ENCODE results near the gene SYNC. TPM values are rescaled to one million over a fixed set of nuclear protein-coding genes. Genes with fewer than 3 reads are reported as not detected.
A peak's percentile ranks its signal among the peaks of the same experiment; 100 is the strongest.
"Not testable (repeated sequence)": the region's sequence is repeated elsewhere in the genome, so short reads cannot be mapped to it uniquely, and the experiment has no call there.

Gene SYNC
- total RNA-seq, 4 donors from 2014 or later, result 2.9 to 31.7 (median 9.1) TPM

- H3K27me3 ChIP-seq, result no peaks in the 10 kb centered on the region
- H3K27ac ChIP-seq, result peak within 1 kb of the TSS; percentile 98 to 99 (median 99)
- WGBS, 2 donors, result 0% methylated on average over 5 to 6 of the region's 67 CpGs
- no peaks in the 10 kb centered on the region for H3K9me3 ChIP-seq
- peaks cover 10 to 72% (median 44%) of the 10 kb centered on the region in 3 donors for H3K4me1 ChIP-seq
- intact Hi-C loops (cut with DNase I), result no loop called here
- DNase-seq, result peak; percentile 80
- peaks cover 0 to 41% (median 0%) of the 10 kb centered on the region in 3 donors for H3K36me3 ChIP-seq
- peak within 1 kb of the TSS; percentile 81 to 90 (median 83) for H3K4me3 ChIP-seq
- TF ChIP-seq, protein P1, sequence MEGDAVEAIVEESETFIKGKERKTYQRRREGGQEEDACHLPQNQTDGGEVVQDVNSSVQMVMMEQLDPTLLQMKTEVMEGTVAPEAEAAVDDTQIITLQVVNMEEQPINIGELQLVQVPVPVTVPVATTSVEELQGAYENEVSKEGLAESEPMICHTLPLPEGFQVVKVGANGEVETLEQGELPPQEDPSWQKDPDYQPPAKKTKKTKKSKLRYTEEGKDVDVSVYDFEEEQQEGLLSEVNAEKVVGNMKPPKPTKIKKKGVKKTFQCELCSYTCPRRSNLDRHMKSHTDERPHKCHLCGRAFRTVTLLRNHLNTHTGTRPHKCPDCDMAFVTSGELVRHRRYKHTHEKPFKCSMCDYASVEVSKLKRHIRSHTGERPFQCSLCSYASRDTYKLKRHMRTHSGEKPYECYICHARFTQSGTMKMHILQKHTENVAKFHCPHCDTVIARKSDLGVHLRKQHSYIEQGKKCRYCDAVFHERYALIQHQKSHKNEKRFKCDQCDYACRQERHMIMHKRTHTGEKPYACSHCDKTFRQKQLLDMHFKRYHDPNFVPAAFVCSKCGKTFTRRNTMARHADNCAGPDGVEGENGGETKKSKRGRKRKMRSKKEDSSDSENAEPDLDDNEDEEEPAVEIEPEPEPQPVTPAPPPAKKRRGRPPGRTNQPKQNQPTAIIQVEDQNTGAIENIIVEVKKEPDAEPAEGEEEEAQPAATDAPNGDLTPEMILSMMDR (IDR thresholded peaks at IDR 0.05), result peak in 4 of 6 experiments; percentile 2 to 23 (median 11)
- peak in 3 of 4 donors; percentile 51 to 92 (median 70) for TF ChIP-seq POLR2A (IDR thresholded peaks at IDR 0.05)
These were observed 51.7 kb downstream of the SYNC start, which contains the start of gene RBBP4 for GRCh38 chr1:32650752-32651460. TSS of gene RBBP4 (plus strand) at chr1:32651208. CDS start at chr1:32651307, 99 bp downstream.

GRCh38 chr1:32650248-32650751, 52.3 kb downstream of the SYNC start, which contains the start of gene ZBTB8OS:
TSS of gene ZBTB8OS (minus strand) at chr1:32650550. CDS start at chr1:32650529, 21 bp downstream.
- Histone ChIP-seq H3K9me3 (no peaks in the 10 kb centered on the region), H3K27ac (peak within 1 kb of the TSS; percentile 98 to 99 (median 99)), H3K4me1 (peaks cover 10 to 66% (median 42%) of the 10 kb centered on the region in 3 donors), H3K36me3 (peaks cover 0 to 41% (median 0%) of the 10 kb centered on the region in 3 donors), H3K4me3 (peak within 1 kb of the TSS; percentile 81 to 90 (median 83)), H3K27me3 (no peaks in the 10 kb centered on the region)
- 0 to 1% methylated on average over 21 of the region's 21 CpGs for WGBS, 2 donors
- DNase-seq, result peak; percentile 56
- peak in 2 of 4 donors; percentile 62 to 64 for TF ChIP-seq POLR2A (IDR thresholded peaks at IDR 0.05)
- TF ChIP-seq, protein P1 (IDR thresholded peaks at IDR 0.05), result no peak
- intact Hi-C loops (cut with DNase I), result no loop called here

- WGBS, 2 donors, result 55 to 71% methylated on average over 6 of the region's 6 CpGs
- no peaks in the 10 kb centered on the region for H3K9me3 ChIP-seq
- no peaks in the 10 kb centered on the region for H3K27me3 ChIP-seq
- no peak for DNase-seq
- TF ChIP-seq, protein P1 (IDR thresholded peaks at IDR 0.05), result no peak
- no peak for TF ChIP-seq POLR2A (IDR thresholded peaks at IDR 0.05)
- peaks cover 0 to 23% (median 0%) of the 10 kb centered on the region in 3 donors for H3K36me3 ChIP-seq
- intact Hi-C loops (cut with DNase I), result no loop called here
- H3K4me1 ChIP-seq, result peaks cover 7 to 38% (median 22%) of the 10 kb centered on the region in 3 donors
- H3K4me3 ChIP-seq, result no peak overlapping the region
- no peak overlapping the region for H3K27ac ChIP-seq
These were observed 55.0 kb downstream of the SYNC start for GRCh38 chr1:32647308-32648134.

DNA sequence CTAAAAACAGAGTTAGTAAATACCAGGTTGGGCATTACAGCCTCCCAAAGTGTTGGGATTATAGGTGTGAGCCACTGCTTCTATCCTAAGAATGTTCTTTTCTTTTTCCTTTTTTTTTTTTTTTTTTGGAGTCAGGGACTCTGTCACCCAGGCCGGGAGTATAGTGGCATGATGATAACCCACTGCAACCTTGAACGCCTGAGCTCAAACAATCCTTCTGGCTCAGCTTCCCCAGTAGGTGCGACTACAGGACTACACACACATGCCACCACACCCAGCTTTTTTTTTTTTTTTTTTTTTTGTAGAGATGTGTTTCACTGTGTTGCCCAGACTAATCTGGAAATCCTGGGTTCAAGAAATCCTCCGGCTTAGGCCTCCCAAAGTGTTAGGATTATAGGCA, 58.1 kb downstream of the SYNC start:
- no peak for TF ChIP-seq POLR2A (IDR thresholded peaks at IDR 0.05)
- TF ChIP-seq, protein P1 (IDR thresholded peaks at IDR 0.05), result no peak
- Histone ChIP-seq H3K4me1 (peaks cover 0 to 19% (median 15%) of the 10 kb centered on the region in 3 donors), H3K27me3 (no peaks in the 10 kb centered on the region), H3K9me3 (no peaks in the 10 kb centered on the region), H3K36me3 (peaks cover 0 to 20% (median 0%) of the 10 kb centered on the region in 3 donors), H3K4me3 (no peak overlapping the region), H3K27ac (no peak overlapping the region)
- no peak for DNase-seq
- WGBS, 2 donors, result 86 to 87% methylated on average over 4 of the region's 4 CpGs
- intact Hi-C loops (cut with DNase I), result no loop called here

DNA sequence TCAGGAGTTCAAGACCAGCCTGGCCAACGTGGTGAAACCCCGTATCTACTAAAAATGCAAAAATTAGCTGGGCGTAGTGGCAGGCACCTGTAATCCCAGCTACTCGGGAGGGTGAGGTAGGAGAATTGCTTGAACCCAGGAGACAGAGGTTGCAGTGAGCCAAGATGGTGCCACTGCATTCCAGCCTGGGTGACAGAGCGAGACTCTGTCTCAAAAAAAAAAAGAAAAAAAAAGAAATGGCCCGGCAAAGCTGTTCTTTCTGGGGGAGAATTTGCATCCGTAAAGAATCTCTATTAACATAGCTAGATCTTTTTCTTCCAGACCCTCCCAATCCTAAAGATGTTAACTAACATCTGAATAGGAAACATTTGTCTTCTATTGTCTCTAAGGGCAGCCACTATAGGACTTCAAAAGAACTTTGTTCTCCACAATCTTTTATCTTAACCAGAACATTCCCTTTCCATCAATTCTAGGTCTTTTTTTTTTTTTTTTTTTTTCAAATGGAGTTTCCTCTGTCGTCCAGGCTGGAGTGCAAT, 60.2 kb downstream of the SYNC start:
- intact Hi-C loops (cut with DNase I); H3K27ac ChIP-seq; H3K27me3 ChIP-seq; H3K4me1 ChIP-seq; H3K9me3 ChIP-seq; H3K4me3 ChIP-seq; DNase-seq: not testable (repeated sequence)
- WGBS, 2 donors, result 80 to 82% methylated on average over 7 to 8 of the region's 8 CpGs
- H3K36me3 ChIP-seq, result peaks cover 0 to 34% (median 0%) of the 10 kb centered on the region in 3 donors
